OCI-LY1 (cell line): Measurements from ENCODE around the gene CLDN12.
"Not testable (repeated sequence)": the region's sequence is repeated elsewhere in the genome, so short reads cannot be mapped to it uniquely, and the experiment has no call there.

Source experiments
- H2AFZ ChIP-seq: fragments of 200-600 bp; sonication (generic), shearing (Covaris generic); 2 replicates; pipeline ENCODE4 v1.6.0; 2014; ENCODE audit warnings: antibody characterized with exemption, mild to moderate bottlenecking, low read length
- H3F3A ChIP-seq: fragments of 200-600 bp; sonication (generic), shearing (Covaris generic); 2 replicates; pipeline ENCODE4 v1.6.0; 2014; ENCODE audit warnings: mild to moderate bottlenecking, antibody characterized with exemption, low read length, moderate library complexity; ENCODE audit not compliant: insufficient read depth
- H3K27ac ChIP-seq: fragments of 200-600 bp; sonication (generic); 2 replicates; pipeline ENCODE4 v1.5.1; 2014; ENCODE audit warnings: low read length, mixed run types, mild to moderate bottlenecking, low read depth; ENCODE audit not compliant: poor library complexity, severe bottlenecking
- H3K27me3 ChIP-seq: fragments of 200-600 bp; sonication (generic); 2 replicates; pipeline ENCODE4 v1.6.0; 2014; ENCODE audit warnings: antibody characterized with exemption, mild to moderate bottlenecking, low read length, moderate library complexity; ENCODE audit not compliant: insufficient read depth
- H3K36me3 ChIP-seq: fragments of 200-600 bp; sonication (generic); 2 replicates; pipeline ENCODE4 v1.6.1; 2014; ENCODE audit warnings: mild to moderate bottlenecking, antibody characterized with exemption, low read length, moderate library complexity, mixed read lengths; ENCODE audit not compliant: insufficient read depth
- H3K4me1 ChIP-seq: fragments of 200-600 bp; sonication (generic); 2 replicates; pipeline ENCODE4 v1.5.1; 2014; ENCODE audit warnings: mild to moderate bottlenecking, low read length, moderate library complexity; ENCODE audit not compliant: insufficient read depth, severe bottlenecking
- H3K4me2 ChIP-seq: fragments of 200-600 bp; sonication (generic), shearing (Covaris generic); 2 replicates; pipeline ENCODE4 v1.6.1; 2014; ENCODE audit warnings: low read length
- H3K4me3 ChIP-seq: fragments of 200-600 bp; sonication (generic); 2 replicates; pipeline ENCODE4 v1.5.1; 2014; ENCODE audit warnings: low read length, low read depth, mild to moderate bottlenecking, mixed read lengths; ENCODE audit not compliant: poor library complexity, severe bottlenecking
- H3K79me2 ChIP-seq: fragments of 200-600 bp; shearing (Covaris generic); 2 replicates; pipeline ENCODE4 v1.6.1; 2016; ENCODE audit warnings: mixed run types, low read length, mixed read lengths; ENCODE audit not compliant: insufficient read depth
- H3K9ac ChIP-seq: fragments of 200-600 bp; sonication (generic), shearing (Covaris generic); 2 replicates; pipeline ENCODE4 v1.6.1; 2014; ENCODE audit warnings: mild to moderate bottlenecking, low read length, mixed read lengths
- H3K9me2 ChIP-seq: fragments of 200-600 bp; sonication (generic), shearing (Covaris generic); 2 replicates; pipeline ENCODE4 v1.6.1; 2014; ENCODE audit warnings: low read depth, mild to moderate bottlenecking, low read length, mixed read lengths
- H3K9me3 ChIP-seq: fragments of 200-600 bp; shearing (Covaris generic); 2 replicates; pipeline ENCODE4 v1.6.1; 2014; ENCODE audit warnings: low read length, mixed read lengths
- H4K20me1 ChIP-seq: fragments of 200-600 bp; sonication (generic), shearing (Covaris generic); 2 replicates; pipeline ENCODE4 v1.6.0; 2016; ENCODE audit warnings: mild to moderate bottlenecking, low read length; ENCODE audit not compliant: insufficient read depth
- EZH2 ChIP-seq: fragments of 200-600 bp; sonication (generic), shearing (Covaris generic); IDR thresholded peaks from 2 replicates; pipeline ENCODE4 v1.8.0; 2017; ENCODE audit warnings: borderline replicate concordance, mixed run types, mild to moderate bottlenecking, antibody characterized with exemption, low read length, moderate library complexity, mixed read lengths
- TF ChIP-seq, protein P1 (sequence below): fragments of 200-600 bp; sonication (generic), shearing (Covaris generic); IDR thresholded peaks from 2 replicates; pipeline ENCODE4 v1.5.1; 2017; ENCODE audit warnings: mild to moderate bottlenecking, antibody characterized with exemption, low read length, moderate library complexity, mixed read lengths

Gene CLDN12

DNA sequence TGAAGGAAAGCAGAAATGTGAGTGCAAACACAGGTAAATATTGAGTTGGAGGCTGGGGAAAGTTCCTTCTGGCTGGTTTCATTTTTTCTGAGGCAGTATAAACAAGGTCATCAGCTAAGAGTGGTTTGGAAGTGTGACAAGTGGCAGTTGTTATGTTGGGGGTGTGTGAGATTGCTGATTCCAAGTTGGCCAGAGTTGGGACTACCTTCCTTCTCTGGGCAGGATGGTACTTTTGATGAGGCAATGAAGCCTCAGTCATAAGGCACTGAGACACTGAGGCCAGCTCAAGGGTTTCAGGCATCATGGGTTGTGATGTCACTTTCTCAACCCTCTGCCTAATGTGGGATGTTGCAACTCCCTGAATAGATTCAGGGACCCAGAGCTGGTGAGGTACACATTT is 58.0 kb downstream of the CLDN12 start:
- H2AFZ ChIP-seq: no peak overlapping the region
- H3K27me3 ChIP-seq: no peaks in the 10 kb centered on the region
- no peak overlapping the region for H3K9ac ChIP-seq
- H3K27ac ChIP-seq: no peak overlapping the region
- H3K9me3 ChIP-seq: no peaks in the 10 kb centered on the region
- H3K9me2 ChIP-seq: no peaks in the 10 kb centered on the region
- no peak overlapping the region for H3K4me3 ChIP-seq
- no peaks in the 10 kb centered on the region for H3K4me1 ChIP-seq
- H3K36me3 ChIP-seq: no peaks in the 10 kb centered on the region
- no peak for TF ChIP-seq EZH2
- TF ChIP-seq, protein P1, sequence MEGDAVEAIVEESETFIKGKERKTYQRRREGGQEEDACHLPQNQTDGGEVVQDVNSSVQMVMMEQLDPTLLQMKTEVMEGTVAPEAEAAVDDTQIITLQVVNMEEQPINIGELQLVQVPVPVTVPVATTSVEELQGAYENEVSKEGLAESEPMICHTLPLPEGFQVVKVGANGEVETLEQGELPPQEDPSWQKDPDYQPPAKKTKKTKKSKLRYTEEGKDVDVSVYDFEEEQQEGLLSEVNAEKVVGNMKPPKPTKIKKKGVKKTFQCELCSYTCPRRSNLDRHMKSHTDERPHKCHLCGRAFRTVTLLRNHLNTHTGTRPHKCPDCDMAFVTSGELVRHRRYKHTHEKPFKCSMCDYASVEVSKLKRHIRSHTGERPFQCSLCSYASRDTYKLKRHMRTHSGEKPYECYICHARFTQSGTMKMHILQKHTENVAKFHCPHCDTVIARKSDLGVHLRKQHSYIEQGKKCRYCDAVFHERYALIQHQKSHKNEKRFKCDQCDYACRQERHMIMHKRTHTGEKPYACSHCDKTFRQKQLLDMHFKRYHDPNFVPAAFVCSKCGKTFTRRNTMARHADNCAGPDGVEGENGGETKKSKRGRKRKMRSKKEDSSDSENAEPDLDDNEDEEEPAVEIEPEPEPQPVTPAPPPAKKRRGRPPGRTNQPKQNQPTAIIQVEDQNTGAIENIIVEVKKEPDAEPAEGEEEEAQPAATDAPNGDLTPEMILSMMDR: no peak
- H3K79me2 ChIP-seq: no peaks in the 10 kb centered on the region
- H3K4me2 ChIP-seq: no peak overlapping the region
- no peaks in the 10 kb centered on the region for H4K20me1 ChIP-seq
- no peaks in the 10 kb centered on the region for H3F3A ChIP-seq

DNA sequence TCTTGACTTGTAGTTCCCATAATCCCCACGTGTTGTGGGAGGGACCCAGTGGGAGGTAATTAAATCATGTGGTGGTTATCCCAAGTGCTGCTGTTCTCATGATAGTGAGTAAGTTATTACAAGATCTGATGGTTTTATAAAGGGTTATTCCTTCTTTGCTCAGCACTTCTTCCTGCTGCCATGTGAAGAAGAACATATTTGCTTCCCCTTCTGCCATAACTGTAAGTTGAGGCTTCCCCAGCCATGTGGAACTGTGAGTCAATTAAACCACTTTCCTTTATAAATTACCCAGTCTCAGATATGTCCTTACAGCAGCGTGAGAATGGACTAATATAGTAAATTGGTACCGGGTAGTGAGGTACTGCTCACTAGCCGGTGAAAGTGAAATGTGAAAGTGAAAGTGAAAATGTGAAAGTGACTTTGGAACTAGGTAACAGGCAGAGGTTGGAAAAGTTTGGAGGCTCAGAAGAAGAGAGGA is 59.9 kb downstream of the CLDN12 start:
- not testable (repeated sequence) for H2AFZ ChIP-seq, H3K27ac ChIP-seq, H3K4me1 ChIP-seq, H3F3A ChIP-seq, H3K9me2 ChIP-seq, H3K36me3 ChIP-seq, H3K27me3 ChIP-seq, H3K79me2 ChIP-seq, H3K9ac ChIP-seq, H3K9me3 ChIP-seq, H4K20me1 ChIP-seq
- Histone ChIP-seq H3K4me3 (peak overlapping the region; percentile 25), H3K4me2 (peak overlapping the region; percentile 11; the same call in 1 of the 2 replicates)
